CD1c-positive myeloid dendritic cell (primary cell): ENCODE data around the gene RINT1.
"Not testable (repeated sequence)": the region's sequence is repeated elsewhere in the genome, so short reads cannot be mapped to it uniquely, and the experiment has no call there.

ENCODE experiments used
- DNase-seq: peaks from one replicate; pipeline ENCODE4 v3.0.0-alpha.2; 2016; ENCODE audit errors: extremely low spot score

RINT1 gene

DNA sequence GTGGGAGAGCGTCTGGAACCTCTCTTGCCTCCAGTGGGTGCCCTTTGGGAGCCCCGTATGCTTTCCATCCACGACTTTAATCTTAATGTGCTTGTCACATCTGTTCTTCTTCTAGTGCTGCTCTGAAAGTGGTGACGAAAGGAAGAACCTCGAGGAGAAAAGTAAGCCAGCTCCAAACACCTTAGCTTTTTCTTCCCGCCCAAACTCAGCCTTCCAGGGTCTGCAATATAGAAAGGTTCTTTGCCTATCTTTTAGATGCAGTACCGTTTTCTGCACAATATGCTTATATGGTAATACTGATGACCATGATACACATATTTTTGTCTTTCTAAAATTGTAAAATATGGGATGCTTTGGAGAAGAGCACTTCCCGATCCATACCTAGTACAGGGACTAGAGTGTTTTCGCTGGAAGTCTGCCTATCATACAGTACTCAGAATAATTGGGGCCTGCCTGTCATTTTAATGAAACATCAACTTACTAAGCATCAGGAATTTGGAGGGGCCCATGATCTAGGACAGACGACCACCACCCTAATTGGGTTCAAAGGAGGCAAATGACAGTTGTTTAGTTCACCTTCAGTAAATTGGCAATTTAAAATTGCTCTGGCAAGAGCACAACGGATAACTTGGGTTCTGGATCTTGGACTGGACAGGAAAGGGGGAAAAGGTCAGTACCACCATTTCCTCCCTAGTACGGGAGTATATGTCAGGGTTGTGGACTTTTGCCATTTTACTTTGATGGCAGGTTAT is 884 bp downstream of the RINT1 start:
- DNase-seq = no peak

GRCh38 chr7:105538339-105538738 is 6.3 kb downstream of the RINT1 start:
- no peak for DNase-seq

GRCh38 chr7:105559926-105560325 is 27.9 kb downstream of the RINT1 start:
- DNase-seq = no peak

DNA sequence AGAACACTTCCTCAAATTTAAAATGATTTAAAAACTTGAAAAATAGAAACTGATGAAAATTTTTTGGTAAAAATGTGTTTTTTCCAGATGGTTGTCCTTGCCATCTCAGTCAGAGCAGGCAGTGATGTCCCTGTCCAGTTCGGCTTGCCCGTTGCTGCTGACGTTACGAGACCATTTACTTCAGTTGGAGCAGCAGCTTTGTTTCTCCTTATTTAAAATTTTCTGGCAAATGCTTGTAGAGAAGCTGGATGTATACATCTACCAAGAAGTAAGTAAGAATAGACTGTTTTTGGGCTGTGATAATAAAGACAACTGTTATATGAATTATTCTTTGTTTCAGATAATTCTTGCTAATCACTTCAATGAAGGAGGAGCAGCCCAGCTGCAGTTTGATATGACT is 33.2 kb downstream of the RINT1 start:
- DNase-seq = no peak

GRCh38 chr7:105567024-105567423 is 35.0 kb downstream of the RINT1 start:
- DNase-seq = no peak

DNA sequence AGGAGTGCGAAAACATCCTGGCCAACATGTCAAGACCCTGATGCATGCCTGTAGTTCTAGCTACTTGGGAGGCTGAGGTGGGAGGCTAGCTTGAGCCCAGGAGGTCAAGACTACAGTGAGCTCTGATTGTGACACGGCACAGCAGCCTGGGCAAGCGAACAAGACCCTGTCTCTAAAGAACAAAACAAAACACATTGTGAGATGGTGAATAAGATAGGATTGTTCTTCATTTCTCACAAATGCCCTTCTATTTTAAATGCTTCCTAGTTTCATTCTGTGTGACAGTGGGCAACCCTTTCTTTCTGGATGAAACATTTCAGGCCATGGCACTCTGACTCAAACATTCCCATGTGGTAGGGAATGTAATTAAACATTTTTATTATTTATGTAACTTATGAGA is 35.8 kb downstream of the RINT1 start:
- DNase-seq = no peak

- DNase-seq = no peak
These were observed 39.9 kb downstream of the RINT1 start for GRCh38 chr7:105571891-105572290.

- DNase-seq = no peak
These were observed 45.2 kb downstream of the RINT1 start for GRCh38 chr7:105577251-105577650.

- DNase-seq = no peak
These were observed 46.5 kb downstream of the RINT1 start for GRCh38 chr7:105578496-105578895.

DNA sequence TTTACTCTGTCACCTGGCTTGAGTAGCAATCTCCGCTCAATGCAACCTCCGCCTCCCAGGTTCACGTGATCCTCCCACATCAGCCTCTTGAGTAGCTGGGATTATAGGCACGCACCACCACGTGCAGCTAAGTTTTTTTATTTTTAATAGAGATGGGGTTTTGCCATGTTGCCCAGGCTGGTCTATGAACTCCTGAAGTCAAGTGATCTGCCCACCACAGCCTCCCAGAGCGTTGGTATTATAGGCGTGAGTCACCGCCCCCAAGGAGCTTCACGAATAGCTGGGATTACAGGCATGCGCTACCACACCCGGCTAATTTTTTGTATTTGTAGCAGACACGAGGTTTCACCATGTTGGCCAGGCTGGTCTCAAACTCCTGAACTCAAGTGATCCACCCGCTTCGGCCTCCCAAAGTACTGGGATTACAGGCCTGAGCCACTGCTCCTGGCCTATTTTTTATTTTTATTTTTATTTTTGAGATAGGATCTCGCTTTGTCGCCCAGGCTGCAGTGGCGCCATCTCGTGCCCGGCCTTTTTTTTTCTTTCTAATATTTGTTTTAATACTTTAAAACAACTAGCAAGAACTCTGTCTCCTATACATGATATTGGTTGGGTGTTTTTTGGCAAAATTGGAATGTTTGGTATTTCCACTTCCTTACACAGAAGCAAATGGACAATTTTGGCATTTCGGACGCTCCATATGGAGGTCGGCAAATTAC is 48.2 kb downstream of the RINT1 start:
- DNase-seq = no peak

- peak; percentile 36 for DNase-seq
These were observed 49.2 kb downstream of the RINT1 start, which contains the start of gene EFCAB10 for GRCh38 chr7:105581066-105581811. Gene EFCAB10, minus strand, starts transcription at chr7:105581493. Its CDS starts 30 bp downstream, at chr7:105581463.

DNA sequence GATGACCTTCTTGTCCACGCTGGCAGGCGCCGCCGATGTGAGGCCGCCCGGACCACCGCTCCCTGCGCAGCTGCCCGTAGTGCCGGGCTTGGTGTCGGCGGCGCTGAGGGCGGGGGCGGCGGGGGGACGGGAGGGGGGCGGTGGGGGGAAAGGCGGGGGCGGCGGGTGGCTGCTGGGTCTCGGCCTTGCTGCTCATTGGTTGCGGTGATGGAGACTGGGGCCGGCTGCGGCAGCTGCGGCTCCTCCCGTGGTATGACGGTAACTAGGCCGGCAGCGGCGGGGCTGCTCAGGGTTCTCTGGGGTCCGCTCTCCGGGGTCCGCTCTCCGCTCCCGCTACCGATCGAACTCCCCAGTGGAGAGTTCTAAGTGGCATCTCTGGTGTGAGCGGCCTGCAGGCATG is 51.1 kb downstream of the RINT1 start:
- no peak for DNase-seq

DNA sequence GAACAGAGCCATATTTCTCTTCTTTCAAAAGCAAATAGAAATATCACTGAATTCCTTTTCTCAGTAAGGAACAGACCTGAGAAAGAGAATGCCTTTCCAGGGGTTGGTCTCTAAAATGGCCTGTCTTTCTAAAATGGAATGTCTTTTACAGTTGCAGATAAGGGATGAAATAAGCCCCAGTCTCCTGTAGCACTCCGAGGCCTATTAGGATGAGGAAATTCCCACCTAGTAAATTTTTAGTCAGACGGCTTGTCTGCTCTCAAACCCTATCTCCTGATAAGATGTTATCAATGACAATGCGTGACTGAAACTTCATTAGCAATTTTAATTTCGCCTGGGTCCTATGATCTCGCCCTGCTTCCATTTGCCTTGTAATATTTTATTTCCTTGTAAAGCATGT is 52.2 kb downstream of the RINT1 start:
- no peak for DNase-seq

DNA sequence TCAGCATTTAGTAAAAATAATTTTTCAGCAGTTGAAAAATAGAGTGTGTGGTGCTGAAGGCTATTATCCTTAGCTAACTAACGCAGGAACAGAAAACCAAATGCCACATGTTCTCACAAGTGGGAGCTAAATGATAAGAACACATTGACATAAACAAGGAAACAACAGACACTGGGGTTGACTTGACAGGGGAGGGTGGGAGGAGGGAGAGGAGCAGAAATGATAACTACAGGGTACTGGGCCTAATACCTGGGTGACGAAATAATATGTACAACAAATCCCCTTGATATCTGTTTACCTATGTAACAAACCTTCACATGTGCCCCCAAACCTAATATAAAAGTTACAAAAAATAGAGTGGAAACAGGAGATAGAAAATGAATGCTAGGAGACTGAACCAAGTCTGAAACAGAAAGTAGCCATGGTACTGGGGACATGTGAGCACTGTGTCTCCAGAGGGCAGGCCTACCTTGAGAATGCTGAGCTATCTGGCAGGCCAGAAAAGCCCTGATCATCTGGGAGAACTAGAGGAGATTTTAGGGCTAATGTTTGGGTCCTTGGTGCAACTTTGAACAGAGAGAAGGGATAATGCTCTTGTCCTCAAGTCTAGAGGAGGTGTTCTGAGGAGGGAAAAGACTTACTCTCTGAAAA is 54.0 kb downstream of the RINT1 start:
- DNase-seq = no peak

GRCh38 chr7:105587909-105588635 is 56.1 kb downstream of the RINT1 start:
- no peak for DNase-seq

DNA sequence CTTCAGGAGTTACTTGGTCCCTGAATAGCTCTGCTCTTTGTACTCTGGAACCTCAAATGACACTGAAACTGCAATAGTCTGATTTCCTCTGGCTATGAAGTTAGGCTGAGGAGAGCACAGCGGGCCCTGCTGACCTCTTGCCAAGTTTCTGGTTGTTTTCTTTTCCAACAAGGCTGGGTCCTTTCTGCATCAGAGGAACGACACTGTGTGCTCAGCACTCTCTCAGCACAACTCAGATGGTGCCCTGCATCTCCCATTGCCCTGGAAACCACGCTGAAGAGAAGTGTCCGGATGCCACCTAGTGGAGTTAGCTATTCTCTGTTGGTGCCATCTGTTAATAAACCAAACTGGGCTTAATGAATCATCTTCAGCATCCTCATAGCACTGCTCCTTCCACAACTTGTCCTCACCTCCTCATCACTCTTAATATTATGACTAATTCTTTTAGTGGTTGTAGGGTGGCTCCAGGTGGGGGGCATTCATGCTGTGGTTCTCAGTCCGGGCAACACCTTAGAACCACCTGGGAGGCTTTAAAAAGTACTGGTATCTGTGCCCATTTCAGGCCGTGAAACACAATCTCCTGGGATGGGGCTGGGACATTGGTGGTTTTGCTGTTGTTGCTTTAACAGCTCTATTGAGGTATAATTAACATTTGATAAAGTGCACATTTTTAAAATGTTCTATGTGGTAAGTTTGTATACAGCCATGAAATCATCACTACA is 57.5 kb downstream of the RINT1 start:
- DNase-seq = peak; percentile 54

- DNase-seq = no peak
These were observed 58.8 kb downstream of the RINT1 start for GRCh38 chr7:105590793-105591192.

DNA sequence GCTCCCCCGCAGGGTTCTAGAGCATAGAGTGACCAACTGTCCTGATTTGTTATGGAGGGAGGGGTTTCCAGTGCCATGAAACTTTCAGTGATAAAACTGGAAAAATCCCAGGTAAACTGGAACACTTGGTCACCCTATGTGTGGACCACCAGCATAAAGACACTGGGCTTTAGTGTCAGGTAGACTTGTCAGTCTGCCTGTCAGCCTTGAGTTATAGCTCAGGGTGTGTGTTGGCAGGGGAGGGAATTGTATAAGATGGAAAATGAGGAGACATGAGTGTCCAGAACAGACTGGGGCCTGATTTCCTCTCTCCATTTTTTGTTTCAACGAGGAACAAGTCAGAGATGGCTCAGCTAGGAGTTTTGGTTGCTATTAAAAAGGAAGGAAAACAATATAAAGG is 59.5 kb downstream of the RINT1 start:
- no peak for DNase-seq

- DNase-seq = no peak
These were observed 62.0 kb downstream of the RINT1 start for GRCh38 chr7:105594034-105594433.

GRCh38 chr7:105596866-105597265 is 64.9 kb downstream of the RINT1 start:
- DNase-seq = no peak

GRCh38 chr7:105599080-105599479 is 67.1 kb downstream of the RINT1 start:
- not testable (repeated sequence) for DNase-seq
